Astrocyte of the cerebellum (primary cell): ENCODE results near the gene ELAVL2.

ENCODE experiments used
- DNase-seq: peaks from one replicate; pipeline ENCODE4 v3.0.0-alpha.2; 2011; ENCODE audit warnings: low read depth
- H3K4me3 ChIP-seq: 2 replicates; pipeline ENCODE4 v1.5.1; 2011; ENCODE audit warnings: mild to moderate bottlenecking, low read depth, low read length, moderate library complexity
- in situ Hi-C: cut with HindIII; loops from 2 replicates; pipeline ENCODE4 v1.10.0; 2017; ENCODE audit warnings: low sequenced_read_pairs
- TF ChIP-seq, protein P1 (sequence below): IDR thresholded peaks from 2 replicates; pipeline ENCODE4 v1.5.1; 2012; ENCODE audit warnings: low read length, low read depth, moderate library complexity, mild to moderate bottlenecking; ENCODE audit errors: missing control alignments

The ELAVL2 gene

DNA sequence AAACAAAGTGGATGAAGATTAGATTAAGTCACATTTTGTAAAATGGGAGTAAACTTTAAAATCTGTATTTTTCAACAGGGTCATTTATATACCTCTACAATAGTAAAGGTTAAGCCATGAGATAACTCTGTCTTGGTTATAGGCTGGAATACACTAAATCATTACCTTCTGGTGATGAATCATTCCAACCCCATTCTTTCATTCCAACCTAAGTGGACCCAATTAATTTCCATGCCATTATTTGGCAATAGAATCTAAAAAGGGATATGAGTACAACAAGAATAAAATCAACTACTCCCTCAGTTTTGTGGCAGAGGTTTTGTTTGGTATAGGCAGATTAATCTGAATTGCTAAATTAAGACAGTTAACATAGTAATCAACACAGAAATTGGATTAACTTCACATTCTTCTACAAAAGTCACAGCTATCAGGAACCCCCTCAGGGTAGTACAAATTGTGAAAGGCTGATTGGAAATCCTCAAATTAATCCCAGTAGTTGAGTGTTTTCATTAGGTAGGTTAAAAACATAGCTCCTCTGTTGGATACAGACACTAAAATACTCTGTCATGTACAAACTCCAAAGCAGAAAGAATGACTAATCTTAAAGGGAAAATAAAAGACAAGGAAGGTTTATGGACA is 54.2 kb downstream of the ELAVL2 start:
- TF ChIP-seq, protein P1, sequence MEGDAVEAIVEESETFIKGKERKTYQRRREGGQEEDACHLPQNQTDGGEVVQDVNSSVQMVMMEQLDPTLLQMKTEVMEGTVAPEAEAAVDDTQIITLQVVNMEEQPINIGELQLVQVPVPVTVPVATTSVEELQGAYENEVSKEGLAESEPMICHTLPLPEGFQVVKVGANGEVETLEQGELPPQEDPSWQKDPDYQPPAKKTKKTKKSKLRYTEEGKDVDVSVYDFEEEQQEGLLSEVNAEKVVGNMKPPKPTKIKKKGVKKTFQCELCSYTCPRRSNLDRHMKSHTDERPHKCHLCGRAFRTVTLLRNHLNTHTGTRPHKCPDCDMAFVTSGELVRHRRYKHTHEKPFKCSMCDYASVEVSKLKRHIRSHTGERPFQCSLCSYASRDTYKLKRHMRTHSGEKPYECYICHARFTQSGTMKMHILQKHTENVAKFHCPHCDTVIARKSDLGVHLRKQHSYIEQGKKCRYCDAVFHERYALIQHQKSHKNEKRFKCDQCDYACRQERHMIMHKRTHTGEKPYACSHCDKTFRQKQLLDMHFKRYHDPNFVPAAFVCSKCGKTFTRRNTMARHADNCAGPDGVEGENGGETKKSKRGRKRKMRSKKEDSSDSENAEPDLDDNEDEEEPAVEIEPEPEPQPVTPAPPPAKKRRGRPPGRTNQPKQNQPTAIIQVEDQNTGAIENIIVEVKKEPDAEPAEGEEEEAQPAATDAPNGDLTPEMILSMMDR = no peak
- no peak for DNase-seq
- in situ Hi-C loops = no loop called here
- no peak overlapping the region for H3K4me3 ChIP-seq

DNA sequence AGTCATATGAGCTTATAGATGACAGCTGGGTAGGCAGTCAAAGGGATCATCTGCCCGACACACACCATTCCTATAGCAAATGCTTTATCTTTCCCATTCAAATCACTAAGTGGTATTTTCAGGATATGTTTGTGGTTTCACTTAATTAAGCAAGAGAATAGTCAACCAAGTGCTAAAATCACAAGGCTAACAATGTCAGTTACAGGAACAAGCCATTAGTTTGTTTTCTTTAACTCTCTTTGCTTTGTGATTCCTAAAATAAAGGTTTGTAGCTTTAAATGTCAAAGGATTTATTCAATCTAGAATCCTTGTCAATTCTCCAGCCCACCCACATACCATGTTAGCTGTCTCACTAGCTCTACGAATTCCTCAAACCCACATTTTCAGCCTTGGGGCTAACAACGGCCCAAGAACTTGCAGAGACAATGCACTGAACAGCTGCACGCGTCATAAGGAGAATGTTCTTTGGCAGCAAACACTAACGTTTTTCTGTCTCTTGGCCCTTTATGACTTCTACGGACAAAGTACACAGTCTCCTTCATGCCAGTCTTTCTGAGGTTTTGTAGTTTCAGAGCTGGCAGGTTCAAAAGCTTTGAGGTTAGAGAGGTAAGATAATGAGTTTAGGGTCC is 56.6 kb downstream of the ELAVL2 start:
- H3K4me3 ChIP-seq = no peak overlapping the region
- TF ChIP-seq, protein P1 = no peak
- peak; percentile 98 for DNase-seq
- in situ Hi-C loops = no loop called here

DNA sequence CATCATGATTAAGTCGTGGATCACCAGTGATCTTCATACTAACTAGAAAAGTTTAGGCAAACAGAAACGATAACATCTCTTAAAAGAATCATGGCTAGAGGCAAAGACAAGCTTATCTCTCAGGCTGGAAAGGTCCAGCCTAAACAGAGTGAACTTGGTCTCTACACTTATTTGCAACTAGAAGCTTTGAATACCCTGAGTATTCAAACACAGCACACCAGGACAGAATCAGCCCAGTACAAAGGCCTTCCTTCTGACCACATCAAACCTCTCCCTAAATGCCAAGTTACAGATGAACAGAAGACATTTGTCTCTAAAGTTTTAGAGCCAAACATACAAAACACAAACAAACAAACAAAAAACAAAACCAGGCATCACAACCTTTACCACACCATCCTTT is 57.2 kb downstream of the ELAVL2 start:
- TF ChIP-seq, protein P1 = no peak

DNA sequence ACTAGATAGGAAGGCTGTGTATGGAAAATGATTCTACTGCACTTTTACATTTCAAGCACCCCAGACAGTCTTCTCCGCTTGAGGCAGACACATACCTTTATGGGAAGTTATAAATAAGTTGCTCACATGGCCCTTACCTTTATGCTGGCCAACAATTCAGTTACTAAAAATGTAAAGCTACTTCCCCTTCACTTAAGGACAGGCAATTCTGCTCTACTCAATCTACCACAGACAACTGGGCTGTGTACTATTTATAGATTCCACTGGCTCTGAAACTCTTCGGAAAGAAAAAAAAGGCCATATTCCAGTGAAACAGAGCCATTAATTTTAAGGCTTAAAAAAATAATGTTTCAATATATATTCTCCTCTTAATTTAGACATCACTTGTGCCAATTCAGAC is 59.4 kb downstream of the ELAVL2 start:
- in situ Hi-C loops = no loop called here
- TF ChIP-seq, protein P1 = no peak
- no peak overlapping the region for H3K4me3 ChIP-seq
- no peak for DNase-seq

More for the DNA sequence above, 57.2 kb downstream of the ELAVL2 start:
- DNase-seq = no peak
- H3K4me3 ChIP-seq = no peak overlapping the region
- in situ Hi-C loops = no loop called here

DNA sequence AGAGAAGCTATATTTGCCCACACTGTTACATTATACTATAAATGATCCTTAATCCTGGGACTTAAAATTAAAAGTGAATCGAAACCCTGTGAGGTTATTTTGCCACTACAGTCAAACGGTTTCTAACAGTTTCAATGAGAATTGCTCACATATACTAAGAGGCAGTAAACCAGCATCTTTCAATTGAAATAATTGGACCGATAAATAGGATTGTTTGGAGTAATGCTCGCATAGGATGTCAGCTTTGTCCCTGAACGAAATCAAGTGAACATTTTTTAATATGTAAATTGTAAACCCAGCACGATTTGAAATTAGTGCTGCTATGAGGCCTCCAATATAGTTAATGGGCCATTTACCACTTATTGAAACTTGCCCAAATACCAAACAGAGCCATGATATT is 60.5 kb downstream of the ELAVL2 start:
- in situ Hi-C loops = no loop called here
- DNase-seq = no peak
- no peak overlapping the region for H3K4me3 ChIP-seq
- TF ChIP-seq, protein P1 = no peak

DNA sequence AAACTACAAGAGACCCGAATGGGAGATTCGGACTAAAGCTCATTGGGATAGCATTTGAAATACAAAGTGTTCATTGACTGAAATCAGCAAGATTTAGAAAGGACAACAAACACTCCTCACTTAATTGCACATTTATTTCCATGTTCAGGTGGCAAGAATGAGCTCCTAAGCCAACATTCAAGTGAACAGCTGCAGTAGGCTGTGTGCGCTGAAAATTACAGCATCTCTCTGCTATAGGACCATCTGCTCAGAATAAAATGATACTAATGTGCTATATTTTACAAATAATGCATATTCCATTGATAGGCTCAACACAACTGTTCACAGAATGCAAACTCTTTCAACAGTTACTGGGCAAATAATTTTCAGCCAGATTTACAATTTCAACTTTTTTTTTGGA is 61.8 kb downstream of the ELAVL2 start:
- DNase-seq = no peak
- TF ChIP-seq, protein P1 = no peak
- in situ Hi-C loops = loop anchor here (5.0 kb wide), 1 partner anchor 47 kb away; no protein-coding TSS in a partner anchor
- no peak overlapping the region for H3K4me3 ChIP-seq
